Measurements from ENCODE around the gene CCDC196. TPM values are rescaled to one million over a fixed set of nuclear protein-coding genes. Genes with fewer than 3 reads are reported as not detected.

Gene CCDC196, protein sequence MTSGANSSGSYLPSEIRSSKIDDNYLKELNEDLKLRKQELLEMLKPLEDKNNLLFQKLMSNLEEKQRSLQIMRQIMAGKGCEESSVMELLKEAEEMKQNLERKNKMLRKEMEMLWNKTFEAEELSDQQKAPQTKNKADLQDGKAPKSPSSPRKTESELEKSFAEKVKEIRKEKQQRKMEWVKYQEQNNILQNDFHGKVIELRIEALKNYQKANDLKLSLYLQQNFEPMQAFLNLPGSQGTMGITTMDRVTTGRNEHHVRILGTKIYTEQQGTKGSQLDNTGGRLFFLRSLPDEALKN
- not detected for total RNA-seq

- H3K27ac Mint-ChIP-seq, result no peak within 1 kb of the TSS
- H3K27me3 Mint-ChIP-seq, result no peaks in the 10 kb centered on the region
- H3K36me3 Mint-ChIP-seq, result no peaks in the 10 kb centered on the region
- H3K9me3 Mint-ChIP-seq, result no peaks in the 10 kb centered on the region
- no peak within 1 kb of the TSS for H3K4me3 Mint-ChIP-seq
- no peak for DNase-seq
- H3K4me1 Mint-ChIP-seq, result no peaks in the 10 kb centered on the region
Observed at GRCh38 chr14:66485910-66486421, at the start of gene CCDC196. Gene CCDC196 (plus strand): TSS chr14:66486371. CDS start chr14:66486503, 132 bp downstream.

DNA sequence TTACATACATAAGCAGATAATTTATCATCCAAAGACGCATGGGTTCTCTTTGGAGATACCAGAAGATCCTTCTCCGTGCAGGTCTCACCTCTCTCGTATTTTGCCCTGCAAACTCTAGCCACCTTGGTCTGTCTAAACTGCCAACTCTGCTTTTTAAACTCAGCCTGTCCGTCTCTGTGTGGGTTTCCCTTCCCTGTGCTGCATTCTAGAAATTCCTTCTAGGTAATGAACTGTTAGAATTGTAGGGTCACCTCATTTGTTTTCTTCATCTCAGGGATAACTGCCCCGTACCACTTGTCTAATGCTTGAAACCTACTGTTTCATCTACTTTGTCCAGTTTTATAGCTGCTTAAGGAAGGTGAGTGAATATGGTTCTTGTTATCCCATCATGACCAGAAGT is 45.4 kb upstream of the CCDC196 start:
- Mint-ChIP-seq H3K27ac (no peak overlapping the region), H3K9me3 (peaks cover 20% of the 10 kb centered on the region), H3K4me1 (no peaks in the 10 kb centered on the region), H3K36me3 (peaks cover 7% of the 10 kb centered on the region), H3K27me3 (no peaks in the 10 kb centered on the region), H3K4me3 (no peak overlapping the region)
- DNase-seq, result no peak

DNA sequence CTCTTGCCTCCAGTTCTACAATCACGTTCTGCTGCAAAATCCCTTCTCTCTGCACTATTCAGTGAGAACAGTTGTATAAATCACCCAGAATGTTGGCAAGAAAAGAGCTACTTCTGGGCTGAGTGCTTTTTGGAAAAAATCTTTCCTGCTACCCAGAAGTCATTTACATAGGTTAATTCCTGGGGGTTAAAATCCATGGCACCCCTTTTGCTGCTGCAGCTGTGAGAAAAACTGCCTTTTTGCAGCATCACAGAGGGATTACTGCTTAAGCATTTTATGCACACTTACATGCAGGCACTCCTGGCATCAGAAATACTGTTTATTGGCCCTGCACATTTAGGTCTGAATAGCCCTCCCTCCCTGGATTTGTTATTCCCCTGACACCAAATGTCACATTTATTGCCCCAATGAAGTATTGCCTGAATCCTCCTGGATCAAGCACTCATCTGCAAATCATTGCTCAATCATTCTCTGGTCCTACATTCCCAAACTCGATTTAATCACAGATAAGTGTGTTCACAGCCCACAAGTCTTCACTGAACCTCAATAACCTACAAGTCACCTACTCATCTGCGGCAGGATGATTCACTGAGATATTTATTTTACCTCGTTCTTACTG is 43.1 kb upstream of the CCDC196 start:
- Mint-ChIP-seq H3K36me3 (peaks cover 5% of the 10 kb centered on the region), H3K9me3 (peaks cover 16% of the 10 kb centered on the region), H3K27me3 (no peaks in the 10 kb centered on the region), H3K4me1 (no peaks in the 10 kb centered on the region), H3K27ac (no peak overlapping the region), H3K4me3 (no peak overlapping the region)
- DNase-seq, result no peak

DNA sequence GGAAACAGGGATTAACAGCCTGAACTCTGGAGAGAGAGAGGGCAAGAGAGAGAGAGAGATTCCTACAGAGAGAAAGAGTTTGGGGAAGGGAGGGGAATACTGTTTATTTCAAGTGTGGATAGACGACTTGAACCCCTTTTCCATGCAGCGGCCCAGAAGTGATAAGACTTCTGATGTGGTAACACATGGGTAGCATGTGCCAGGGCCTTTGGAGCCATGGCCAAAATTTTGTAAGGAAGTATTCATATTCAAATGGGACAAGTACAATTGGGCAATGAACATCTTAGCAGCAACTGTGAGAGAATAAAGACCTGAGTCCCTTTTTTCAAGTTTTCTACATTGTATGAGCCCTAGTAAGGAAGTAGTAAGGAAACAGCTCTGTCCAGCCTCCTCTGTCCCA is 42.4 kb upstream of the CCDC196 start:
- Mint-ChIP-seq H3K27ac (no peak overlapping the region), H3K4me3 (no peak overlapping the region), H3K9me3 (peaks cover 14% of the 10 kb centered on the region)

GRCh38 chr14:66444271-66444927 is 41.8 kb upstream of the CCDC196 start:
- Mint-ChIP-seq H3K4me3 (no peak overlapping the region), H3K36me3 (peaks cover 5% of the 10 kb centered on the region), H3K27ac (no peak overlapping the region), H3K4me1 (no peaks in the 10 kb centered on the region), H3K27me3 (no peaks in the 10 kb centered on the region), H3K9me3 (peaks cover 14% of the 10 kb centered on the region)
- DNase-seq, result no peak

More for the DNA sequence above, 42.4 kb upstream of the CCDC196 start:
- Mint-ChIP-seq H3K4me1 (no peaks in the 10 kb centered on the region), H3K27me3 (no peaks in the 10 kb centered on the region), H3K36me3 (peaks cover 5% of the 10 kb centered on the region)
- DNase-seq, result no peak

DNA sequence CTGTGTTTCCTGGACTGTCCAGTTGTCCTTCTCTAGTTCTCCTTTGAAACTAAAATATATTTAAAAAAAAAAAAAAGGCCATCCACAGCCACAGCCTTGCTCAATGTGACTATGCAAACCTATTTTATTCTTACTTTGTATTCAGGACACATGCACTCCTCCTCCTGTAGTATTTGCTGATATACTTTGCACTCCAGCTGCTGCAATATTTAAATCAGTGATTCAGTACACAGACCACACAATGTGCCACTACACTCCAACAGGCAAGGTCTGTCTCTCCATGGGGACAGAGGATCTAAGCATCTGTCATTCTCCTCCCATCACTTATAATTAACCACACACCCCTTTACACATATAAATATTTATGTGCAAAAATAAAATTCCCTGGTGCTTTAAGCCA is 40.2 kb upstream of the CCDC196 start:
- H3K4me1 Mint-ChIP-seq, result no peaks in the 10 kb centered on the region
- H3K9me3 Mint-ChIP-seq, result peaks cover 3% of the 10 kb centered on the region
- H3K4me3 Mint-ChIP-seq, result no peak overlapping the region
- H3K36me3 Mint-ChIP-seq, result peaks cover 3% of the 10 kb centered on the region
- DNase-seq, result no peak
- no peak overlapping the region for H3K27ac Mint-ChIP-seq
- no peaks in the 10 kb centered on the region for H3K27me3 Mint-ChIP-seq

- no peak for DNase-seq
- Mint-ChIP-seq H3K9me3 (no peaks in the 10 kb centered on the region), H3K36me3 (peaks cover 10% of the 10 kb centered on the region), H3K4me1 (no peaks in the 10 kb centered on the region), H3K27ac (no peak overlapping the region), H3K27me3 (no peaks in the 10 kb centered on the region), H3K4me3 (no peak overlapping the region)
Observed at GRCh38 chr14:66453469-66453868, 32.7 kb upstream of the CCDC196 start.

DNA sequence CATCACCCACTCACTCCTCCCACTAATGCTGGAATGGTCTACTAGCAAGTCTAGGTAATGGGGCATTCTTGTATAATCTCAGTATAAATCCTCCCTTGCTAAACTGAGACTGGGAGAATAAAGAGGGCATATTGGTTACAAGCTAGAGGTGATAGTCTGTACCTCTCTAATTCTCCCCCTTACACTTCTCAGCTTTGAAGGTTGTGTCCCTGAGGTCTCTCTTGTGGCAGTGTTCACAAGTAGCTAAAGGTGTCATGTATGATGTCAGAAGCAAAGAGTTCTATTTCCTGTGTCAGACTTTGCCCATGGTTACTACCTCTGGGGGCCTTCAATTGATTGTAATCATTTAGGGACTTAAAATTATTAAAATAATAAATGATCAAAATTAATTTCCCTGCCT is 26.6 kb upstream of the CCDC196 start:
- DNase-seq, result no peak
- no peak overlapping the region for H3K27ac Mint-ChIP-seq
- H3K4me1 Mint-ChIP-seq, result no peaks in the 10 kb centered on the region
- peaks cover 7% of the 10 kb centered on the region for H3K36me3 Mint-ChIP-seq
- no peak overlapping the region for H3K4me3 Mint-ChIP-seq
- no peaks in the 10 kb centered on the region for H3K9me3 Mint-ChIP-seq
- H3K27me3 Mint-ChIP-seq, result no peaks in the 10 kb centered on the region

DNA sequence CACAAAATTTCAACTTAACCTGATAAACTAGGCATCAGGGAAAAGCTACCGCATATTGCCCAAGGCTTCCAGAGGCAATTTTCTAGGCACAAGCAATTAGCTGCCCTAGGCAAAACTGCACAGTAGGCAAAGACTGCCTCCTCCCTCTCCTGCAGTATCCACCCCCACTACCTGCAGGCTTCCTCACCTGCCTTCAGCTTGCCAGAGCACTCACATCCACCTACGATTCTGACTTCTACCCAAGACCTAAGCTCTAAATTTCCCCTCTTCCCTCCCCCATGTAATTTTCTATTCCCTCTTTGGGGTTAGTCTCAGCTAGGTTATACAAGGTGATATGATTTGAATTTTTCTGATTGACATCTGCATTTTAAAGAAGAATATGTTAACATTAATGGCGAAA is 21.9 kb upstream of the CCDC196 start:
- peaks cover 1% of the 10 kb centered on the region for H3K9me3 Mint-ChIP-seq
- no peak overlapping the region for H3K4me3 Mint-ChIP-seq
- no peak for DNase-seq
- H3K27ac Mint-ChIP-seq, result no peak overlapping the region
- H3K4me1 Mint-ChIP-seq, result no peaks in the 10 kb centered on the region
- peaks cover 3% of the 10 kb centered on the region for H3K27me3 Mint-ChIP-seq
- peaks cover 2% of the 10 kb centered on the region for H3K36me3 Mint-ChIP-seq

DNA sequence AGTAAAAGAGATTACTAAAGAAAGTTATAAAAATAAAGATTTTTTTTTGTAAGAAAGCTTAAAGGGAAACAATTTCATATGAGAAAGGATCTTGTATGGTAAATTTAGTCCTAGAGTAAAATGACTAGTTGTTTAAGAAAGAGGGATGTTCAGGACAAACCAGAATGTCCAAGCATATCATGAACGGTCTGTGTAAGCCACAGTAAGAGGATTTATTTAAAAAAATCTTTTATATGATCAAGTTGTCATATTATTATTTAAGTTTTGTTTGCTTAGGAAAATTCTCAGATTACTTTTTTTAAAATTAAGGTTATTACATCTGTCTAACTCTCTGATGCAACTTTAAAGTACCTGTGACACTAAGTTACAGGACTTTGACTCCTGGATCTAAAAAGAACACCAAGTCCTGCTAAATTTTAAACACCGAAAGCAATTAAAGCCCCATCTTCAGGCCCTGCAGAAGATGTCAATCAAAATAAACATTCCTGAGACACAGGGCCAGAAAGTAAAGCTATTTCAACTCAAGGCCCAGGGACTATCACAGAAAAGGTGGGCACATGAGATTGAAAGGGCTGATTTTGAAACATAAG is 17.3 kb upstream of the CCDC196 start:
- H3K36me3 Mint-ChIP-seq, result peaks cover 17% of the 10 kb centered on the region
- peaks cover 3% of the 10 kb centered on the region for H3K27me3 Mint-ChIP-seq

DNA sequence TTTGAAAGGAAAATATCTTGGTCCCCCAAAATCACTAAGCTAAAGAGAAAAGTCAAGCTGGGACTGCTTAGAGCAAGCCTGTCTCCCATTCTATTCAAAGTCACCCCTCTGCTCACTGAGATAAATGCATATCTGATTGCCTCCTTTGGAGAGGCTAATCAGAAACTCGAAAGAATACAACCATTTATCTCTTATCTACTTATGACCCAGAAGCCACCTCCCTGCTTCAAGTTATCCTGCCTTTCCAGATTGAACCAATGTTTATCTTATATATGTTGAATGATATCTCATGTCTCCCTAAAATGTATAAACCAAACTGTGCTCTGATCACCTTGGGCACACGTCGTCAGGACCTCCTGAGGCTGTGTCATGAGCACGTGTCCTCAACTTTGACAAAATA is 14.6 kb upstream of the CCDC196 start:
- no peak for DNase-seq
- H3K27ac Mint-ChIP-seq, result no peak overlapping the region
- no peaks in the 10 kb centered on the region for H3K27me3 Mint-ChIP-seq
- peaks cover 18% of the 10 kb centered on the region for H3K36me3 Mint-ChIP-seq
- H3K4me3 Mint-ChIP-seq, result no peak overlapping the region
- H3K4me1 Mint-ChIP-seq, result no peaks in the 10 kb centered on the region
- peaks cover 14% of the 10 kb centered on the region for H3K9me3 Mint-ChIP-seq

More for the DNA sequence above, 17.3 kb upstream of the CCDC196 start:
- no peak for DNase-seq
- Mint-ChIP-seq H3K4me1 (no peaks in the 10 kb centered on the region), H3K27ac (no peak overlapping the region), H3K4me3 (no peak overlapping the region), H3K9me3 (peaks cover 12% of the 10 kb centered on the region)

GRCh38 chr14:66472251-66472650 is 13.9 kb upstream of the CCDC196 start:
- H3K27ac Mint-ChIP-seq, result no peak overlapping the region
- H3K36me3 Mint-ChIP-seq, result peaks cover 18% of the 10 kb centered on the region
- H3K4me1 Mint-ChIP-seq, result no peaks in the 10 kb centered on the region
- H3K27me3 Mint-ChIP-seq, result no peaks in the 10 kb centered on the region
- H3K4me3 Mint-ChIP-seq, result no peak overlapping the region
- peaks cover 14% of the 10 kb centered on the region for H3K9me3 Mint-ChIP-seq
- DNase-seq, result no peak

- DNase-seq, result no peak
- H3K4me1 Mint-ChIP-seq, result no peaks in the 10 kb centered on the region
- no peaks in the 10 kb centered on the region for H3K27me3 Mint-ChIP-seq
- peaks cover 14% of the 10 kb centered on the region for H3K9me3 Mint-ChIP-seq
- no peak overlapping the region for H3K27ac Mint-ChIP-seq
- H3K36me3 Mint-ChIP-seq, result peaks cover 17% of the 10 kb centered on the region
- H3K4me3 Mint-ChIP-seq, result no peak overlapping the region
Observed at GRCh38 chr14:66473223-66473622, 12.9 kb upstream of the CCDC196 start.

DNA sequence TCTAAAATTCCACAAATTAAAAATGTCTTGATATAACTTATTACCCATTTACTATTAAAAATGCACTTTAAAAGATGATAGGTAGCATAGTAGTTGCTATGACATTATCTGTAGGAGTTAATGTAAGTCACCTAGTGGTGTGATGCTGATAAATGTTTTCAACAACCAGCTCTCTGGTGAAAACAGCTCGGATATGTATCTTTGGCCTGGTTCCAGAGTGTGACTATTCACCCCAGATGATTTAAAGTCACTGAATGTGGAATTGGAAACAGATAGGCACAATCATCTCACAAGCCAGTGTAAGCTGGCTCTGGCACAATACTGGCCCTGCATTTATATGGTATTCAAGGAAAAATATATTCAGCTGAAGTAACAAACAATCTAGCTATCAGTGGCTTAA is 9.2 kb upstream of the CCDC196 start:
- H3K27ac Mint-ChIP-seq, result no peak overlapping the region

GRCh38 chr14:66477567-66477966 is 8.6 kb upstream of the CCDC196 start:
- Mint-ChIP-seq H3K9me3 (peaks cover 1% of the 10 kb centered on the region), H3K27ac (no peak overlapping the region), H3K4me3 (no peak overlapping the region), H3K4me1 (no peaks in the 10 kb centered on the region), H3K36me3 (peaks cover 4% of the 10 kb centered on the region), H3K27me3 (no peaks in the 10 kb centered on the region)
- no peak for DNase-seq

More for the DNA sequence above, 9.2 kb upstream of the CCDC196 start:
- DNase-seq, result no peak
- H3K4me1 Mint-ChIP-seq, result no peaks in the 10 kb centered on the region
- peaks cover 8% of the 10 kb centered on the region for H3K36me3 Mint-ChIP-seq
- H3K4me3 Mint-ChIP-seq, result no peak overlapping the region
- no peaks in the 10 kb centered on the region for H3K27me3 Mint-ChIP-seq
- H3K9me3 Mint-ChIP-seq, result peaks cover 5% of the 10 kb centered on the region
